ENCODE measurements around the gene TNFRSF19. TPM values are rescaled to one million over a fixed set of nuclear protein-coding genes. Genes with fewer than 3 reads are reported as not detected.
"Not testable (repeated sequence)": the region's sequence is repeated elsewhere in the genome, so short reads cannot be mapped to it uniquely, and the experiment has no call there.

Gene TNFRSF19, protein sequence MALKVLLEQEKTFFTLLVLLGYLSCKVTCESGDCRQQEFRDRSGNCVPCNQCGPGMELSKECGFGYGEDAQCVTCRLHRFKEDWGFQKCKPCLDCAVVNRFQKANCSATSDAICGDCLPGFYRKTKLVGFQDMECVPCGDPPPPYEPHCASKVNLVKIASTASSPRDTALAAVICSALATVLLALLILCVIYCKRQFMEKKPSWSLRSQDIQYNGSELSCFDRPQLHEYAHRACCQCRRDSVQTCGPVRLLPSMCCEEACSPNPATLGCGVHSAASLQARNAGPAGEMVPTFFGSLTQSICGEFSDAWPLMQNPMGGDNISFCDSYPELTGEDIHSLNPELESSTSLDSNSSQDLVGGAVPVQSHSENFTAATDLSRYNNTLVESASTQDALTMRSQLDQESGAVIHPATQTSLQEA
- total RNA-seq = 10 to 100 TPM; 21.2 to 74.1 TPM

DNA sequence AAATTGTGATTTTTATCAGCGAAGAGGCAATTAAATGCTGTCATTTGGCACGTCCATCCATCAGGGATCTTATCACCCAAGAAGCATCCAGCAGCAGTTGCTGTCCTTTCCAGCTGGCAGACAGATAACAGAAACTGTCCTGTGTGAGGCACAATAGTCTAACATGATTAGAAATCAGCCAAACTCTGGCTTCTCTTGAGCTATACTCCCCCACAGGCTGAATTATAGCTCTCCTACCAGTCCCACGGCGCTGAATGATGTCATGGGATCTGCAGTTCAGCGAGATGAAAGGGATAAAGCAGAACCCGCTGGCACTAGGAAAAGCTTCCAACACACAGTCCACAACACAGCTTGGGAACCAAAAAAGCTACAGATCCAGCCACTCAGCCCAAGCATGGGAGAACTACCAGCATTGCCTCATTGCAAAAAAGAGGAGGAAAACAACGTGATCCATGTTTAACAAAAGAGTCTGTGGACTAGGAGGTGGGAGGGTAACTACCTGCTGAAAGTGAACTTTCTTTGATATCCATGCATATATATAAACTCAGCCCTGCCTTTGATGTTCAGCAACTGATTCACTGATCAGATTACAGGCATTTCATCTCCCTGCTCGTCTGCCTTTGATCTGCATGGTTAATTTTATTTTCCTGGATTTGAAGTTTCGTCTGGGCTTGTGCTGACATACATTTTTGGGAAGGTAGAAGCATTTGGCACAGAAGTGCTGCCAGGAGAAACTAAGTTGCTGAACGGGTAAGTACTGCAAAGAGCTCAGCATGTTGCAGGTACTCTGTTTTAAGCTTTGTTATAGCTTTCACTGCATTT lies at the start of gene TNFRSF19:
Gene TNFRSF19, plus strand, starts transcription at position 314 of the 822 bp plus-strand sequence. CDS start 19,772 bp downstream, outside the sequence.
- Histone ChIP-seq H3K4me3 (peak within 1 kb of the TSS; percentile 5 to 13), H3K27me3 (replicated peaks; ENCODE audit: insufficient read depth) (no peaks in the 10 kb centered on the region), H3K9me3 (no peaks in the 10 kb centered on the region), H3K4me1 (replicated peaks) (peaks cover 2% of the 10 kb centered on the region), H3K36me3 (no peaks in the 10 kb centered on the region), H3K27ac (peak within 1 kb of the TSS; percentile 45 to 68)
- intact Hi-C loops (cut with DNase I) = no loop called here
- TF ChIP-seq, protein P1, sequence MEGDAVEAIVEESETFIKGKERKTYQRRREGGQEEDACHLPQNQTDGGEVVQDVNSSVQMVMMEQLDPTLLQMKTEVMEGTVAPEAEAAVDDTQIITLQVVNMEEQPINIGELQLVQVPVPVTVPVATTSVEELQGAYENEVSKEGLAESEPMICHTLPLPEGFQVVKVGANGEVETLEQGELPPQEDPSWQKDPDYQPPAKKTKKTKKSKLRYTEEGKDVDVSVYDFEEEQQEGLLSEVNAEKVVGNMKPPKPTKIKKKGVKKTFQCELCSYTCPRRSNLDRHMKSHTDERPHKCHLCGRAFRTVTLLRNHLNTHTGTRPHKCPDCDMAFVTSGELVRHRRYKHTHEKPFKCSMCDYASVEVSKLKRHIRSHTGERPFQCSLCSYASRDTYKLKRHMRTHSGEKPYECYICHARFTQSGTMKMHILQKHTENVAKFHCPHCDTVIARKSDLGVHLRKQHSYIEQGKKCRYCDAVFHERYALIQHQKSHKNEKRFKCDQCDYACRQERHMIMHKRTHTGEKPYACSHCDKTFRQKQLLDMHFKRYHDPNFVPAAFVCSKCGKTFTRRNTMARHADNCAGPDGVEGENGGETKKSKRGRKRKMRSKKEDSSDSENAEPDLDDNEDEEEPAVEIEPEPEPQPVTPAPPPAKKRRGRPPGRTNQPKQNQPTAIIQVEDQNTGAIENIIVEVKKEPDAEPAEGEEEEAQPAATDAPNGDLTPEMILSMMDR (IDR thresholded peaks at IDR 0.05) = no peak
- TF ChIP-seq POLR2AphosphoS5 (IDR thresholded peaks at IDR 0.05) = peak; percentile 28
- DNase-seq (ENCODE audit: low spot score) = peak; percentile 68
- 6% methylated on average over 10 of the region's 10 CpGs for WGBS

DNA sequence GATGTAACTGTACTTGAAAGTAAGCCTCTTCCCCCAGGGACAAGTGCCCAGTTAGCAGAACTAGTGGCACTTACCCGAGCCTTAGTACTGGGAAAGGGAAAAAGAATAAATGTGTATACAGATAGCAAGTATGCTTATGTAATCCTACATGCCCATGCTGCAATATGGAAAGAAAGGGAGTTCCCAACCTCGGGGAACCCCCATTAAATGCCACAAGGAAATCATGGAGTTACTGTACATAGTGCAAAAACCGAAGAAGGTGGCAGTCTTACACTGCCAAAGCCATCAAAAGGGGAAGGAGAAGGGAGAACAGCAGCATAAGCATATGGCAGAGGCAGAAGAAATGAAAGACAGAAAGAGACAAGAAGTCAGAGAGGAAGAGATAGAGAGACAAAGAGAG lies 40.3 kb upstream of the TNFRSF19 start:
- H3K36me3 ChIP-seq; H3K27ac ChIP-seq; H3K4me3 ChIP-seq; DNase-seq (ENCODE audit: low spot score); H3K4me1 ChIP-seq (replicated peaks); H3K27me3 ChIP-seq (replicated peaks; ENCODE audit: insufficient read depth); intact Hi-C loops (cut with DNase I); H3K9me3 ChIP-seq: not testable (repeated sequence)
- WGBS = 54% methylated on average over 3 of the region's 3 CpGs

DNA sequence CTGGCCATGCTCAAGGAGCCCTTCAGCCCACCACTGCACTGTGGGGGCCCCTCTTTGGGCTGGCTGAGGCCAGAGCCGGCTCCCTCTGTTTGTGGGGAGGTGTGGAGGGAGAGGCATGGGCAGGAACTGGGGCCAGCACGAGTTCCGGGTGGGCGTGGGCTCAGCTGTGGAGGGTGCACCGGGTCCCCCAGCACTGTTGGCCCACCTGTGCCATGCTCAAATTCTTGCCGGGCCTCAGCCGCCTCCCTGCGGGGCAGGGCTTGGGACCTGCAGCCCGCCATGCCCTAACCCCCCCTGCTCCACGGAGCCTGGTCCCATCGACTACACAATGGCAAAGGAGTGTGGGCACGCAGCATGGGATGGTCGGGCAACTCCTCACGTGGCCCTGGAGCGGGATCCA lies 38.8 kb upstream of the TNFRSF19 start:
- no peaks in the 10 kb centered on the region for H3K9me3 ChIP-seq
- 95% methylated on average over 15 of the region's 15 CpGs for WGBS

DNA sequence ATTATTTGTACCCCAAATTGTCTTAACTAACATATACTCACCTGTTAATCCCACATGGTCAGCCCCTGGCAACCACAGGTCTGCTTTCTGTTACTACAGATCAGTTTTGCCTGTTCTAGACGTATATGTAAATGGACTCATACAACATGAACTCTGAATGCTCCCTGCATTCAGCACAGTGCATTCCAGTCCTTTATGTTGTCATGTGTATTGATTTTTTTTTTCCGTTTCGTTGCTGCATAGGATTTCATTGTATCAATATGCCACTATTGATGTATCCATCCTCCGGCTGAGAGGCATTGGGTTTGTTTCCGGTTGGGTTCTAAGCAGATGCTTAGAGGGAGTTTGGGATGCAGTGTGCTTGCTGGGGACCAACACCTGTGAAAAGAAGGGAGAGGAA lies 36.1 kb upstream of the TNFRSF19 start:
- DNase-seq (ENCODE audit: low spot score) = no peak
- TF ChIP-seq POLR2AphosphoS5 (IDR thresholded peaks at IDR 0.05) (no peak), POLR2A (IDR thresholded peaks at IDR 0.05) (no peak)
- TF ChIP-seq, protein P1 (IDR thresholded peaks at IDR 0.05) = no peak
- Histone ChIP-seq H3K27ac (no peak overlapping the region), H3K36me3 (no peaks in the 10 kb centered on the region), H3K9me3 (no peaks in the 10 kb centered on the region), H3K4me3 (no peak overlapping the region), H3K27me3 (replicated peaks; ENCODE audit: insufficient read depth) (no peaks in the 10 kb centered on the region), H3K4me1 (replicated peaks) (no peaks in the 10 kb centered on the region)
- intact Hi-C loops (cut with DNase I) = no loop called here
- 91% methylated on average over 5 of the region's 5 CpGs for WGBS

More for the DNA sequence above, 38.8 kb upstream of the TNFRSF19 start:
- intact Hi-C loops (cut with DNase I) = no loop called here
- H3K36me3 ChIP-seq = no peaks in the 10 kb centered on the region
- no peaks in the 10 kb centered on the region for H3K27me3 ChIP-seq (replicated peaks; ENCODE audit: insufficient read depth)
- no peak overlapping the region for H3K27ac ChIP-seq
- TF ChIP-seq POLR2A (IDR thresholded peaks at IDR 0.05) (no peak), POLR2AphosphoS5 (IDR thresholded peaks at IDR 0.05) (no peak)
- TF ChIP-seq, protein P1 (IDR thresholded peaks at IDR 0.05) = no peak
- DNase-seq (ENCODE audit: low spot score) = no peak
- no peak overlapping the region for H3K4me3 ChIP-seq
- H3K4me1 ChIP-seq (replicated peaks) = no peaks in the 10 kb centered on the region

DNA sequence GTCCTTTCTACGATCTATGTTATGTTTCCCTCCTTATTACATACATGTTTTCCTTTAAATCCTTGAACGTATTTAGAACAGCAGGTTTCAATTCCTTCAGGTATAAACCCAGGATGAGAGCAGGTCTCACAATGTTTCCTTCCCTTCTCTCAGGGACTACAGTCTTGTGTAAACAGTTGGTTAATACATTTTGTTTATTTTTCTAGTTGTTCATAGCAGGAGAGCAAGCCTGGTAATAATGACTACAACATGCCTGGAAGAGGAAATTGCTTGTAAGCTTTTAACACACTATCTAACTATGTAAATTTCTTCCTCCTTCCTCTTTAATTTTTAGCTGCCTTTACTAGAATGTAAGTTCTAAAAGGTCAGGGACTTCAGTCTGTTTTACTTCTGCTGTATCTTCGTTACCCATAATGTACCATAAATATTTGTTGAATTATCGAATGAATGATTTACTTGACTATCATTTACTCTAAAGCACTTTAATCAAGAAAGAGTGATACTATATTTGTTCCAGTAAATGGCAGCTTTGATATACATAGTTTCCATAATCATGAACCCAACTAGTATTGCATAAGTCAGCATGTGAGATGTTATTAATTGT lies 28.9 kb upstream of the TNFRSF19 start:
- DNase-seq (ENCODE audit: low spot score) = no peak
- intact Hi-C loops (cut with DNase I) = no loop called here
- Histone ChIP-seq H3K4me3 (no peak overlapping the region), H3K27ac (no peak overlapping the region), H3K27me3 (replicated peaks; ENCODE audit: insufficient read depth) (no peaks in the 10 kb centered on the region), H3K36me3 (no peaks in the 10 kb centered on the region), H3K4me1 (replicated peaks) (no peaks in the 10 kb centered on the region), H3K9me3 (no peaks in the 10 kb centered on the region)
- TF ChIP-seq POLR2AphosphoS5 (IDR thresholded peaks at IDR 0.05) (no peak), POLR2A (IDR thresholded peaks at IDR 0.05) (no peak)
- TF ChIP-seq, protein P1 (IDR thresholded peaks at IDR 0.05) = no peak
- 91% methylated on average over 4 of the region's 4 CpGs for WGBS

Measured in prostate gland (tissue), 2 donors.